Anterior cingulate cortex (tissue), 58 donors: ENCODE measurements around the gene GPR15.
"Not testable (repeated sequence)": the region's sequence is repeated elsewhere in the genome, so short reads cannot be mapped to it uniquely, and the experiment has no call there.

ENCODE experiments used
- DNase-seq, 58 donors: peaks; one replicate each; lab custom pipeline; 2025; lab: John Stamatoyannopoulos, UW

Gene GPR15

DNA sequence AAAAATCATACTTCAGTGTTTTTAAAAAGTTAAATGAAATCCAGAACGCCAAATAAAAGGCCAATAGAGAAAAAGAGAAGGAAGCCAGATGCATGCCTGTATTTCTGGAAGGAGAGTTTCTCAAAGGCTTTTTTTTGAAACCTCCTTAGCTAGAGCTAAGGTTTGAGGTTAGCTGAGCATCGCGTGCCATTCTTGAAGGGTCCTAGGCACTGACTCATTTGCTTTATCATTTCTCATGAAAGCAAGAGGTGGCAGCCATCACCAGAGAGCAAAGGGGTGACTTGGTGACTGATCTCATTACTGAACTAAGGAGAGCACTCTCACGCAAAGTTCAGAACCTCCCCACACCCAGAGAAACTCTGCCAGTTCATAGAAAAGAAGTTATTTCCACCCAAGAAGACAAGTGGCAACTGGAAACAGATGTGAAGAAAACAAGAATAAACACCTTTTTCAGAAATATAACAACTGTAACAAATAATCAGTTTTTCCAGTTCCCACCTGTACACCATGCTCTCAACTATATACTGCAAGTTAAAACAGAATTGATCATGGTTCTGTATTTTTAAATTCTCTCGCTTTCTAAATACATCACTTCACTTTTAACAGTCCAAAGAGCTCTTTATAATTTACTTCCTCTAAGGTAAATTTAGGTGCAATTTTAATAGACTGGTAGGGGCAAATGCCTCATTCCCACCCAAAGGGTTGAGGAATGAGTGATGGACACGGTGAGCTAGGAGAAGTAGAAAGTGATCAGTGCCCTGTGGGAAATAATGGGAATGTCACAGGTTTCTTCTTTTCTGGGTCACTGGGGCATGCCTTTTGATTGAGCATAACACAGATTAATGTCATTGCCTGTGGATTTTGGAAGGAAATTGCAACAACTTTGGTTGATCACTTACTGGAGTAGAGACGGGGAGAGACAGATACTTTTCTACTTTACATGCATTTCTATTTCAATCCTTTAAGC is 24.7 kb downstream of the GPR15 start:
- DNase-seq: no peak

DNA sequence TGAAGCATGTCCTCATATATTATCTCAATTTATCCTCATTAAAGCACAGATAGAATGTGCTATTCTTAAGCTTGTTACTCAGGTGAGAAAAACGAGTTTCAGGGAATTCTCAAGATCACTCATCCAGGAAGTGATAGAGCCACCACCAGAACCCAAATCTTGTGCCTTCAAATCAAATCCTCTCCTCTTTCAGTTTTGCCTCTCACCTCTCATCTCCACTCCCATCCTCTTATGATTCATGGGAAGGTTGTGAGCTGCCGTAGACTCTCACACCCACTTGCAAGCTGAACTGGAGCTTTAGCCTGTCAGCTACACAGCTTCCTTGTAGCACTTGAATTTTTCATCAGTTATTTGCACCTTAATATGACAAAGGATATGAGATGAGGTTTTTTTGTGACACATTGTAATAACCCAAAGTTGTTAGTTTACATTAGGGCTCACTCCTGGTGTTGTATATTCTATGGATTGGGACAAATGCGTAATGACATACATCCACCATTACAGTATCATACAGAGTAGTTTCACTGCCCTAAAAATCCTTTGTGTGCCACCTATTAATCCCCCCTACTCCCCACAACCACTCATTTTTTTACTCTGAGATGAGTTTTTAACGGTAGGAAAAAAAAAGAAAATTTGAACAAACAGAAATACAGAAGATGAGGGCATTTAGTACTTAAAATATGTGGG is 25.7 kb downstream of the GPR15 start:
- DNase-seq: peak in 2 of 58 donors; percentile 6 to 32

DNA sequence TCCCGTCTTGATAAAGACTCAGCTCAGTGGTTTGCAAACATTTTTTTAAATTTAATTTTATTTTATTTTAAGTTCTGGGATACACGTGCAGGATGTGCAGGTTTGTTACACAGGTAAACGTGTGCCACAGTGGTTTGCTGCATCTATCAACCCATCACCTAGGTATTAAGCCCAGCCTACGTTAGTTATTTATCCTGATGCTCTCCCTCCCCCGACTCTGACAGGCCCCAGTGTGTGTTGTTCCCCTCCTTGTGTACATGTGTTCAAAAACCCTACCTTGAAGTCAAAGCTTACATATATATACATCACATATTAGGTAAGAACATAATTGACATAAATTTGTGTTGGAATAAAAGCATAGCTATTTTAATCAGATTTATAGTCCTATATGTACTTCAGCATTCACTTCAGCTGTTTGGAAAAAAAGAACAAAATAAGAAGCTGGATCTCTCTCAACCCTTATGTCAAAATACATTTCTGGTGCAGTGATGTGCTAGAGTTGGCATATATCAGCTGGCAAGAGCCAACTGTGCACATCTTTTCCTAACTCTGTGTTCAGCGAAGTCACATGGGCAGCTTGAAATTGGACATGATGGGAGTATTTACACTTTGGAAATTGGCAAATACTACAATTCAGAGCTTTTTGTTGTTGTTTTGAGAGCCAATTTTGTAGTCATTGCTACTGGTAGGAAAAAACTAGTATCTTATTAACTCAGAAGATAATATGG is 26.5 kb downstream of the GPR15 start:
- peak in 7 of 58 donors; percentile 2 to 57 (median 18) for DNase-seq

DNA sequence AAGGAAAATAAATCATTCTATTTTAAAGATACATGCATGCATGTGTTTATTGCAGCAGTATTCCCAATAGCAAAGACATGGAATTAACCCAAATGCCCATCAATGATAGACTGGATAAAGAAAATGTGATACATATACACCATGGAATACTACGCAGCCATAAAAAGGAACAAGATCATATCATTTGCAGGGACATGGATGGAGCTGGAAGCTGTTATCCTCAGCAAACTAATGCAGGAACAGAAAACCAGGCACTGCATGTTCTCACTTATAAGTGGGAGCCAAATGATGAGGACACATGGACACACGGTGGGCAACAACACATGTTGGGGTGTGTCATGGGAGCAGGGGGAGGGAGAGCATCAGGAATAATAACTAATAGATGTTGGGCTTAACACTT is 28.0 kb downstream of the GPR15 start:
- not testable (repeated sequence) for DNase-seq

- no peak for DNase-seq
Observed at GRCh38 chr3:98560911-98561310, 29.1 kb downstream of the GPR15 start.

GRCh38 chr3:98561727-98562521 is 30.1 kb downstream of the GPR15 start:
- DNase-seq: no peak

- DNase-seq: no peak
Observed at GRCh38 chr3:98563661-98564281, 32.0 kb downstream of the GPR15 start.

DNA sequence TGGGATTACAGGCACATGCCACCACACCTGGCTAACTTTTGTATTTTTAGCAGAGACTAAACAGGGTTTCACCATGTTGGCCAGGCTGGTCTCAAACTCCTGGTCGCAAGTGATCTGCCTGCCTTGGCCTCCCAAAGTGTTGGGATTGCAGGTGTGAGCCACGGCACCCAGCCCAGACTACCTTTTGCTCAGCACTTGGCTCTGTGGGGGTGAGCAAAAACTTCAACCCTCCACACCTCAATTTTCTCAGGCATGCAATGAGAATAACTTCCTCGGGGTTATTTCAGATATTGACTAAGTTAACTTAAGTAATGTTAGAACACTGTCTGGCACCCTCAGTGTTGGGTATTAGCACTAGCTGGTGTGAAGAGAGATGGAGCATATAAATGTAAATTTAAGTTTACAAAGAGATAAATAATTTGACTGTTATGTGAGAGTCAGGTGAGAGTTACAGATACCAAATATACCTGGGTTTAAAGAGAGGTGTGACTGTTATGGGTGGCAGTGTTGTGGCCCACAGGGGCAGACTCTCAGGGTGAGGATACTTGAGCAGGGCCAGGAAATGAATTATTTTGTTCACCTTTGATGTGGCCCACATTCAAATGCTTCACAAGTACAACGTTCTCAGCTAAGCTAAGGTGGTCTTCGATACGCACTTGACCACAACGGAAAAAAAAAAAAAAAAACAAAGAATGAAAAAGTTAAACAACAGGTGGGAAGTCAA is 32.7 kb downstream of the GPR15 start:
- no peak for DNase-seq

DNA sequence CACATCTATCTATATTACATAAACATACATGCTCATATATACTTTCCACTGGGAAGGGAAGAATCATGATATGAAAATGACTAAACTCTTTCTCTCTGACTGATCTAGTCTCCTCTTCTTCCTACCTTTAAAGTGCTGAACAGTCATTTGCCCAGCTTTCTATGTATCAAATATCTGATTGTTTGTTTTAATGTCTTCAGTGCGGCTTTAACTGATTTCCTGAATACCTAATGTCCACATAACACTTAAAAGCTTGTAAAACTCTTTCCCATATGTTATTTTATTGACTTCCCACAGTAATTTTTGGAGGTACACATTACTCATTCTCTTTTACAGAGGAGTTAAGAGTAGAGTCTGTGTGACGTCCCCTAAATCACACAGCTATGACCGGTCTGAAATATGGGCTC is 33.5 kb downstream of the GPR15 start:
- no peak for DNase-seq

GRCh38 chr3:98565843-98566242 is 34.1 kb downstream of the GPR15 start:
- no peak for DNase-seq

DNA sequence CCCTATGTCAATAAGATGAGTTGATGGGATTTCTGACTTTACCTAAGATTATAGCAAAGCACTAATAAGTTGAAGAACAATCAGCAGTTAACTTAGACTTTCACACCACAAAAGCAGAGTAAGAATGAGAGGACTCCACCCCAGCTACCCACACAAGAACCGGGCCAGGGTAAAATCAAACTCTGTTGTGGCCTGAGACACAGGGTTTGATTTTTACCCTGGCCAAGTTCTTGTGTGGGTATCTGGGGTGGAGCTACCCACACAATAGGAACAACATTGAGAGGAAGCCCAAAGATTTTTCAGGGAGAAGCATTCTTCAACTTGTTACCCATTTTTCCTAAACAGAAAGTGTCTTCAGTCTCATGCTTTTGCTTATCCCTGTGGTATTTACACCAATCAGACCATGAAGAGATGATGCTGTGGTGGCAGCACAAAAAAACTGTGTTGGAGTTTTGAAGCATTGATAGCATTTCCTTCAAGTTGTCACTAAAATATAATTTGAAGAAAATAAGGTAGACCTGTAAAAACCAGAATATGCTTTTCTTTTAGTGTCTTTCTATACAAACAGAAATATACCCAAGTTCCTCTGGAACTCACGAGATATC is 36.0 kb downstream of the GPR15 start:
- no peak for DNase-seq

DNA sequence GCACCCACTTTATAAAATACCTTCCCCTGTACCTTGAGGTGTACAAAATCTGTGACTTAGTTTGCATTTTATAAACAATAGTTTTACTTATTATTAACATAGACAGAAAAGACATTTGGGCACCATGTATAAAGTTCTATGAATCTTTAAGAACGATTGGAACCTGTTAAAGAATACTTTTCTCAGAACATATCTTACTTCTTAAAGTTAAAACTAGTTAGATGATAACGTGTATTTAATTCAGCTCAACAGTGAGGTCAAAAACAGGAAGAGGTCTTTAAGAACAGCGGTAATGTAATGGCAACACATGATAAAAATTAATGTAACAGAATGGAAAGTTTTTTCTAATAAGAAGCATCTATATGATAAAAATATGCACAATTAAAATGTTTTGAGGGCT is 36.6 kb downstream of the GPR15 start:
- DNase-seq: no peak

DNA sequence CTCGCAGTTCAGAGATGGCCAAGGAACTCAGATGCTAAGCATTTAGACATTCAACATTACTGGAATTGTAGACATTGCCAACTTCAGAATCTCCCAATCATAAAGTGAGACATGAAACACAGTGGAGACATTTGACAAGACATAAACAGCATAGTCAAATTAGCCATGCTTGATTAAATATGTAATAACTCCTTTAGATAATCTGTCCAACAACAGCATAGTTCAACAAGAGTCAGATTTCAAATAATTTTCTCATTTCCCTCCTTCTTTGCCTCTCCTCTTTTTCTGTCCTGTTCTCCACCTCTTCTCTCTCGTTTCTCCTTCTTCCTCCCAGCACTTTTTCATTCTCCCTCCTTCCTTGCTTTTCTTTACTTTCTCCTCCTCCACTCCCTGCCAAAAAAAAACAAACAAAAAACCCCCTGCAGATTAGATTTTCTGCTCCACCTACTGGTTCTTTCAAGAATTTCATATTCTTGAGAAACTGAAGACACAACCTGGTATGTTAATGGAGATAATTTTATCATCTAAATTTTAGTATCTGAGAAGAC is 41.5 kb downstream of the GPR15 start:
- DNase-seq: no peak

DNA sequence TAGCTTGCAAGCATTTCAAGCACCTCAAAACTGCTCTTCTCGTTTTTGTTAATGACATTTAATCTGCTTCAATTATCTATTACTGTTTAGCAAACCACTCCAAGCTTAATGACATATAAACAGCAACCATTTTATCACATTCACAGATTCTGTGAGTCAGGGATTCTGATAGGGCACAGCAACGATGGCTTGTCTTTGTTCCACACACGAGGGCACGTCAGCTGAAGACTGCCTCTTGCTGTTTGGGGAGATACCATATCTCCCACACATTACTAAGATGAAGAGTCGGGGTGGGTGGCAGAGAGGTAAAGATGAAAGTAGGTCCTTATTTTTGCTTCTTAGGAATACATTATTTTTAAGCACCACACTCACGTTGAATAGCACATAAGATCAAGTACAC is 42.4 kb downstream of the GPR15 start:
- DNase-seq: no peak

DNA sequence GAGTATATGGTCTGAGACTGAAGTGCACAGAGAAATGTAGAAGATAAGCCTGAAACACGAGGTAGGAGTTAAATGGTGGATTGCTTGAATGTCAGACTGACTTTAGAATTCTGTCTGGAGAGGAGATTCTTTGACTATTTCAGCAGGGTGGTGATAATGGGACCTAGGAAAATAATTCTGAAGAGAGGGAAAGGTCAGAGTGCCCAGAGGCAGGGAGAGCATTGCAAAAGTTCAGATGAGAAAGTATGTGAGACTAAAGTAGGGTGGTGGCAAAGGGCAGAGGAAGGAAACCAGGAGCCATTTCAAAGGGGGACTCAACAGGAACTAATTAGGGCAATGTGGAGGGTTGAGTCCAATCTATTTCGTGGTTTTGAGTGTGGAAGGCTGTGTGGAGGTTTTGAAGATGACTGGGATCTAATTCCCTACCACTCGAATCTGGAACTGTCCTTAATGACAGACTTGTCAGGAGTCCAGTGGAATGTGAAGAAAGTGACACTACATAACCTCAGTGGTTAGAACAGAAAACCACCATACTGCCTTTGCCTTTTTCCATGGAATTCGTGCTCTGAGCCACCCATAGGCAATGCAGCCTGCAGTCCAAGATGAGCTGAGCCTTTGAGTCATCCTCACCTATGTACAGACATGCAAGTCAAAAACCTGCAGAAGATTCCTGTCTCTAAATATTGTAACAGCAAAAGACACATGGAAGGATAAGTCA is 45.6 kb downstream of the GPR15 start:
- no peak for DNase-seq

GRCh38 chr3:98580401-98581386 is 48.9 kb downstream of the GPR15 start:
- DNase-seq: no peak
